ENCODE results near the gene AVL9. TPM values are rescaled to one million over a fixed set of nuclear protein-coding genes. Genes with fewer than 3 reads are reported as not detected.

AVL9 gene
- total and polyA plus RNA-seq, 9 of the 15 experiments (the other 6 are each of a cell fraction or from before 2014, with no cell fraction given): 6.4 to 66.2 (median 30.1) TPM

Other genes starting within 250 kb of the AVL9 start
- gene LSM5, start 5.1 kb upstream of the AVL9 start, total RNA-seq (2014; rRNA removed): 36.3 and 45.8 TPM in 2 replicates
- gene LSM5, start 5.1 kb upstream of the AVL9 start, total RNA-seq (2014; rRNA removed; fragmentation: Illumina TruSeq; extraction: Trizol): 232 and 260 TPM in 2 replicates
- 92.9 and 111 TPM in 2 replicates for gene LSM5, start 5.1 kb upstream of the AVL9 start, total RNA-seq (2015; rRNA removed; fragmentation: Illumina TruSeq; extraction: Trizol)
- 124 and 142 TPM in 2 replicates for gene LSM5, start 5.1 kb upstream of the AVL9 start, total RNA-seq (2021)
- gene LSM5, start 5.1 kb upstream of the AVL9 start, polyA plus RNA-seq (2011; rRNA removed): 79.9 and 153 TPM in 2 replicates
- gene LSM5, start 5.1 kb upstream of the AVL9 start, polyA plus RNA-seq (2014; fragmentation: Illumina TruSeq; extraction: Trizol): 202 and 243 TPM in 2 replicates
- gene LSM5, start 5.1 kb upstream of the AVL9 start, polyA plus RNA-seq (2014; fragmentation: Nextera tagmentation; extraction: Ambion mirVana): 100 to 1,000 TPM; 513 to 620 TPM
- 165 and 186 TPM in 2 replicates for gene LSM5, start 5.1 kb upstream of the AVL9 start, polyA plus RNA-seq (2014; rRNA removed)

Measured in K562 (cell line).